Measurements from ENCODE around the gene SERF1B.
"Not testable (repeated sequence)": the region's sequence is repeated elsewhere in the genome, so short reads cannot be mapped to it uniquely, and the experiment has no call there.

GRCh38 chr5:70031204-70031603, 6.2 kb downstream of the SERF1B start:
- not testable (repeated sequence) for TF ChIP-seq CTCF, POLR2A, POLR2AphosphoS5 (IDR thresholded peaks at IDR 0.05)

Data from stomach (tissue), 4 donors.